PC-9 (cell line): Measurements from ENCODE around the gene C17orf113.

Experiments
- EZH2 ChIP-seq: fragments of 200-600 bp; sonication (generic); IDR thresholded peaks from 2 replicates; pipeline ENCODE4 v1.8.0; 2017; ENCODE audit warnings: antibody characterized with exemption, low read depth
- TF ChIP-seq, protein P1 (sequence below): fragments of 200-600 bp; sonication (generic); conservative IDR thresholded peaks from 2 replicates; pipeline ENCODE4 v1.6.1; 2017; ENCODE audit warnings: mixed run types, antibody characterized with exemption, mild to moderate bottlenecking, moderate library complexity

DNA sequence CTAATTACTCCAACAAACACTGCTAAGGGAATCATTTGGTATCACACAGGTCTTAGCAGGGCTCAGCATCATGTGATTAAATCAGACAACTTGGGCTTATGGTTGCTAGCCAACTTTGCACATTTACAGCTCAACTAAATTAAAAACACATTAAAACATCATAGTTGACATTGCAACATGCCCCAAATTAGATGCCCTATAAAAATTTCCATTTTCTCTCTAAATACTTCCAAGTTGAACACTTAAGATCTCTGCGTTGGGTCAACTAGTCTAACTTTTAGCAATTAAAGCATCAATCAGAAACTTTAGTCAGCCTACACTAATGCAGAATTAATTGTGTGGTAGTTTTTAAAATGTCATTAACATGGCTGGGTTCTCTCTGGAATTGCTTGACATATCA is 45.2 kb downstream of the C17orf113 start:
- TF ChIP-seq, protein P1, sequence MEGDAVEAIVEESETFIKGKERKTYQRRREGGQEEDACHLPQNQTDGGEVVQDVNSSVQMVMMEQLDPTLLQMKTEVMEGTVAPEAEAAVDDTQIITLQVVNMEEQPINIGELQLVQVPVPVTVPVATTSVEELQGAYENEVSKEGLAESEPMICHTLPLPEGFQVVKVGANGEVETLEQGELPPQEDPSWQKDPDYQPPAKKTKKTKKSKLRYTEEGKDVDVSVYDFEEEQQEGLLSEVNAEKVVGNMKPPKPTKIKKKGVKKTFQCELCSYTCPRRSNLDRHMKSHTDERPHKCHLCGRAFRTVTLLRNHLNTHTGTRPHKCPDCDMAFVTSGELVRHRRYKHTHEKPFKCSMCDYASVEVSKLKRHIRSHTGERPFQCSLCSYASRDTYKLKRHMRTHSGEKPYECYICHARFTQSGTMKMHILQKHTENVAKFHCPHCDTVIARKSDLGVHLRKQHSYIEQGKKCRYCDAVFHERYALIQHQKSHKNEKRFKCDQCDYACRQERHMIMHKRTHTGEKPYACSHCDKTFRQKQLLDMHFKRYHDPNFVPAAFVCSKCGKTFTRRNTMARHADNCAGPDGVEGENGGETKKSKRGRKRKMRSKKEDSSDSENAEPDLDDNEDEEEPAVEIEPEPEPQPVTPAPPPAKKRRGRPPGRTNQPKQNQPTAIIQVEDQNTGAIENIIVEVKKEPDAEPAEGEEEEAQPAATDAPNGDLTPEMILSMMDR: no peak
- TF ChIP-seq EZH2: no peak
